ENCODE data around the gene FIBCD1. TPM values are rescaled to one million over a fixed set of nuclear protein-coding genes. Genes with fewer than 3 reads are reported as not detected.
A peak's percentile ranks its signal among the peaks of the same experiment; 100 is the strongest.

FIBCD1 gene
- total RNA-seq, 1 donor from 2014 or later: 0.29 TPM

DNA sequence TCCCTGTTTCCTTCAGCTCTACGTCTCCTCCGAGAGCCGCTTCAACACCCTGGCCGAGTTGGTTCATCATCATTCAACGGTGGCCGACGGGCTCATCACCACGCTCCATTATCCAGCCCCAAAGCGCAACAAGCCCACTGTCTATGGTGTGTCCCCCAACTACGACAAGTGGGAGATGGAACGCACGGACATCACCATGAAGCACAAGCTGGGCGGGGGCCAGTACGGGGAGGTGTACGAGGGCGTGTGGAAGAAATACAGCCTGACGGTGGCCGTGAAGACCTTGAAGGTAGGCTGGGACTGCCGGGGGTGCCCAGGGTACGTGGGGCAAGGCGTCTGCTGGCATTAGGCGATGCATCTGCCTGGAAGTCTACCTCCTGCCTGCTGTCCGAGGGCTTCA is 76.3 kb downstream of the FIBCD1 start:
- H3K4me3 ChIP-seq (ENCODE audit: low read depth, low read length): no peak overlapping the region
- no peak for DNase-seq (ENCODE audit: low read depth)
- TF ChIP-seq, protein P1, sequence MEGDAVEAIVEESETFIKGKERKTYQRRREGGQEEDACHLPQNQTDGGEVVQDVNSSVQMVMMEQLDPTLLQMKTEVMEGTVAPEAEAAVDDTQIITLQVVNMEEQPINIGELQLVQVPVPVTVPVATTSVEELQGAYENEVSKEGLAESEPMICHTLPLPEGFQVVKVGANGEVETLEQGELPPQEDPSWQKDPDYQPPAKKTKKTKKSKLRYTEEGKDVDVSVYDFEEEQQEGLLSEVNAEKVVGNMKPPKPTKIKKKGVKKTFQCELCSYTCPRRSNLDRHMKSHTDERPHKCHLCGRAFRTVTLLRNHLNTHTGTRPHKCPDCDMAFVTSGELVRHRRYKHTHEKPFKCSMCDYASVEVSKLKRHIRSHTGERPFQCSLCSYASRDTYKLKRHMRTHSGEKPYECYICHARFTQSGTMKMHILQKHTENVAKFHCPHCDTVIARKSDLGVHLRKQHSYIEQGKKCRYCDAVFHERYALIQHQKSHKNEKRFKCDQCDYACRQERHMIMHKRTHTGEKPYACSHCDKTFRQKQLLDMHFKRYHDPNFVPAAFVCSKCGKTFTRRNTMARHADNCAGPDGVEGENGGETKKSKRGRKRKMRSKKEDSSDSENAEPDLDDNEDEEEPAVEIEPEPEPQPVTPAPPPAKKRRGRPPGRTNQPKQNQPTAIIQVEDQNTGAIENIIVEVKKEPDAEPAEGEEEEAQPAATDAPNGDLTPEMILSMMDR (conservative IDR thresholded peaks at IDR 0.05; ENCODE audit: low read depth, low read length): no peak

DNA sequence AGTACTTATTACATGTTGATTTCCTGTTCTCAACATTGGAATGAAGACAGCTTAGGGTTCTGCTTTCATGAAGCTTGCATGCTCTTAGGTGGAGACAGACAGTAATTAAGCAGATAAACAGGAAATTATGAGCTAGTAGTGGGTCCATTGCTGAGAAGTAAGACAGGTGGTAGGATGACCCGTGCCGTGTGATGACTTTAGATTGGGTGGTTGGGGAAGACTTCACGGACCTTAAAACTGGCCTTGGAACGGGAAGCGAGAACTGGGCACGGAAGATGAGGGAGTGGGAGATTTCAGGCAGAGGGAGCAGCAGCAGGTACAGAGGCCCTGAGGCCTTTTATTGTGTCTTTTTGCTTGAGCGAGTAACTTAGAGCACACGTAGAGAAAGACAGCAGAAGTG is 76.8 kb downstream of the FIBCD1 start:
- TF ChIP-seq, protein P1 (conservative IDR thresholded peaks at IDR 0.05; ENCODE audit: low read depth, low read length): no peak
- no peak for DNase-seq (ENCODE audit: low read depth)
- H3K4me3 ChIP-seq (ENCODE audit: low read depth, low read length): no peak overlapping the region

DNA sequence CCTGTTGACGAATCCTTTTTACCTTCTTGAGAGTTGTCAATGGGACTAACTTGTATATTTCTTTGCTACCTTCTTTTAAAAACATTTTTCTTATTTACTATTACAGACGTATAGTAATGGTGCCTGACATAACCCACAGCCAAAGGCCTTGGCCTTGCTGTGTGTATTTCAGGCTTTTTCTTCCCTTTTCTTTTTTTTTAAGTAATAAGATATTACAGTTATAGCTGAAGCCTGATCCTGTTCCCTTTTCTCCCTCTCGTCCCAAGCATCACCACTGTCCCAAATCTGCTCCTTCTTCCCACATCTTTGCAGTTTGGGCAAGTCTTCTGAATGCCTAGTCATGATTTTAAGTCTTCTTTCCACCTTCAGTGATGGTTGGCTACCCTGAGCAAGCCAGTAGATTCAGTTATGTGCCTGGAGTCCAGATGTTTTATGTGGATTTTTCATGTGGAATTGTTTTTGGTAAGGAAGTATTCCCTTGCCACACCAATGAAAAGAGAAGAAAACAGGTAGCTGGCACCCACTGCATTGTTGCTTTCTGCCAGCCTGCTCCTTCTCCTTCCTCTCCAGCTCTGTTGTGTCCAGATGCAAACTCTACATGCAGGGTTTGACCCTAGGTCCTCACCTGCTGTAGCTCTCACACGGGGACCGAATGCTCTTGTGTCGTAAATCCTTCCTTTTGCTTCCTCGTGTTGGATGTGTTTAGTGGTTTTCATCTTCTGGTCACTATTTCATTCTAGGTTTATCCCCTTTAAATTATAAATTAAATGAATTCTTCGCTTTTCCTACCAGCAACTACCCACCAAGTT is 77.5 kb downstream of the FIBCD1 start:
- no peak overlapping the region for H3K4me3 ChIP-seq (ENCODE audit: low read depth, low read length)
- TF ChIP-seq, protein P1 (conservative IDR thresholded peaks at IDR 0.05; ENCODE audit: low read depth, low read length): no peak

DNA sequence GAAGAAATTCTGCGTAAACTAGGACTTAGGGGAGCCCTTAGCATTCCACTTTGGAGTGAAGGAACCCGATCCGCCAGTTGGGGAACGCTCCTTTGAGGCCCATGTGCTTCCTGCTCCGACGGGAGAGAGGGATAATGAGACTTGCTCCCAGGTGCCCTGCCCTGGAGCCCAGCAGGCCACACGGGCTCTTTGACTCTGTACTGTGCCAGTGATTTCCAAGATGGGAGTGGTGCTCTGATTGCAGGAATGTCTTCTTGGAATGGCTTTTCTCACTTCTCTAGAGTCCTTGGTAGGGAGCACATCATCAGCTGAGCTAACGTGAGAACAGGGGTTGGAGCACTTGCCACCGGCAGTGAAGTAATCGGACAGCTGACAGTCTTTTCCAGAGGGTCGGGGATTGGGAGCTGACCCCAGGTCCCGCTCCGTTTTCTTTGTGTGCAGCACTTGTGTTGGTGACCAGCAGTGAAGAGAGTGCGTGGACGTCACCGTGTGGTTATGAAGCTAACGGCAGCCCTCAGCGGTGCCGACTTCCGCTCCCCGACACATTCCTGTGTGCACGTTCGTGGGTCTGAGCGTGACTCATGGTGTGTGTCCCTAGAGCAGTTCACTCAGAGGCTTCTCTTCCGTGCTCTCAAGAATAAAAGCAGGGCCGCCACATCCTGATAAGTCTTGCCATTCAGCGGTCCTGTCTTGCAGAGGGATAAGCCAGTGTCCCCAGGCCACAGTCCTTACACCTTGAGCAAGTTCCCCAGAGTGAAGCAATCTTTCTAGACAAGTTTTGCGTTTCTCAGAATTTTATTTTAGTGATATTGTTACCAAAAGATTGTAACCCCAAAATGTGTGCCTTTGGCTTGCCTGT is 78.4 kb downstream of the FIBCD1 start:
- TF ChIP-seq, protein P1 (conservative IDR thresholded peaks at IDR 0.05; ENCODE audit: low read depth, low read length): peak; percentile 56
- H3K4me3 ChIP-seq (ENCODE audit: low read depth, low read length): no peak overlapping the region
- DNase-seq (ENCODE audit: low read depth): peak; percentile 74

More for the DNA sequence above, 77.5 kb downstream of the FIBCD1 start:
- DNase-seq (ENCODE audit: low read depth): no peak

DNA sequence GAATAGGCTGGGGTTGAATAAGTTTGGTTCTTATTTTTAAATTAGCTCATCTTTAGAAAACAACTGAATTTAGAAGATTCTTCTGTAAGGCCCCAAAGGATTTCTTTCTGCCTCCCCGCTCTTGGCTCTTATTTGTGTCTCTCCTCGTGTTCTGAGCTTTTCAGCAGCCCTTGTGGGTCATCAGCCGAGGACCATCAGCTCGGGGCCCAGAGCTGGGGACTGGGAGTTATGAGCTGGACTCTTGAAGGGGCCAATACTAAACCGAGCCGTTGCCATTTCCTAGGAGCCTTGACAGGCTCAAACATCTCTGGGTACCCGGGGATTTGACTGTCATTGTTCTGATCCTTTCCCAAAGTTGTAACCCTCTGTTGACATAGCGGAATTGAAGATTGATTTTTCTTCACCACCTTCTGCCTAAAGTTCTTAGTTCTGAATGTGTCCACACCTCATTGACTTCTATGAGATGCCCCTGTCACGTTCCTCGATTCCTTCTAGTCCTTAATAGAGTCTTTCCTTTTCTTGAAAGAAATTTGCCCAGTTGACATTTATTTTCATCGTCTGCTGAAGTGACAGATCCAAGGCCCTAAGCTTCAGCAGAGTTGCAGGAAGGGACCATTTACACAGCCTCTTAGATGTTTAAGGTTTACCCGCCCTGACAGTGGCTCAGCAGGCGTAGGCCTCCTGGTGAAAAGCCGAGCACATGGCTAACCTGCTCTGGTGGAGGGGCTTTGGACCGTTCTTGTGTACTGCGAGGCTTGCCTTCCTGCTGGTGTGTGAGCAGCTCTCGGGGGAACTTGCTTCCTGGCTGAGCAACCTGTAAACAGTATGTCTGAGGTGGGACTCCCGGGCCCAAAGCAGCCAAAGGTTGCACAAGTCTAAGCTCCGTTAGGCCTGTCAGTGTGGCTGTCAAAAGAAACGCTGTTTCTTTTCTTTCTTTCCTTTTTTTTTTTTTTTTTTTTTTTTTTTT is 80.0 kb downstream of the FIBCD1 start:
- TF ChIP-seq, protein P1 (conservative IDR thresholded peaks at IDR 0.05; ENCODE audit: low read depth, low read length): no peak
- no peak for DNase-seq (ENCODE audit: low read depth)
- H3K4me3 ChIP-seq (ENCODE audit: low read depth, low read length): no peak overlapping the region
